Gastroesophageal sphincter (tissue), 3 donors: ENCODE results near the gene TNRC6A.
A peak's percentile ranks its signal among the peaks of the same experiment; 100 is the strongest.

ENCODE experiments used
- POLR2AphosphoS5 ChIP-seq: sonication (generic); formaldehyde crosslinking; IDR thresholded peaks from one replicate; pipeline ENCODE4 v1.6.1; 2017; ENCODE audit warnings: antibody characterized with exemption
- TF ChIP-seq, protein P1 (sequence below), 4 experiments: fragments of 200-600 bp in 2 of 4; fragments of 450-650 bp in 2 of 4; sonication (generic) in 1 of 4; IDR thresholded peaks; one replicate each; pipeline ENCODE4 v1.5.1; 2017 to 2019; ENCODE audit warnings: antibody characterized with exemption in 4 of 4, mild to moderate bottlenecking in 2 of 4, moderate library complexity in 2 of 4

GRCh38 chr16:24689128-24689527 is 40.3 kb upstream of the TNRC6A start:
- no peak for TF ChIP-seq POLR2AphosphoS5
- TF ChIP-seq, protein P1, sequence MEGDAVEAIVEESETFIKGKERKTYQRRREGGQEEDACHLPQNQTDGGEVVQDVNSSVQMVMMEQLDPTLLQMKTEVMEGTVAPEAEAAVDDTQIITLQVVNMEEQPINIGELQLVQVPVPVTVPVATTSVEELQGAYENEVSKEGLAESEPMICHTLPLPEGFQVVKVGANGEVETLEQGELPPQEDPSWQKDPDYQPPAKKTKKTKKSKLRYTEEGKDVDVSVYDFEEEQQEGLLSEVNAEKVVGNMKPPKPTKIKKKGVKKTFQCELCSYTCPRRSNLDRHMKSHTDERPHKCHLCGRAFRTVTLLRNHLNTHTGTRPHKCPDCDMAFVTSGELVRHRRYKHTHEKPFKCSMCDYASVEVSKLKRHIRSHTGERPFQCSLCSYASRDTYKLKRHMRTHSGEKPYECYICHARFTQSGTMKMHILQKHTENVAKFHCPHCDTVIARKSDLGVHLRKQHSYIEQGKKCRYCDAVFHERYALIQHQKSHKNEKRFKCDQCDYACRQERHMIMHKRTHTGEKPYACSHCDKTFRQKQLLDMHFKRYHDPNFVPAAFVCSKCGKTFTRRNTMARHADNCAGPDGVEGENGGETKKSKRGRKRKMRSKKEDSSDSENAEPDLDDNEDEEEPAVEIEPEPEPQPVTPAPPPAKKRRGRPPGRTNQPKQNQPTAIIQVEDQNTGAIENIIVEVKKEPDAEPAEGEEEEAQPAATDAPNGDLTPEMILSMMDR (IDR thresholded peaks at IDR 0.05): peak in 3 of 4 experiments; percentile 13 to 57 (median 44)
